Measurements from ENCODE around the gene ATP6V0C. TPM values are rescaled to one million over a fixed set of nuclear protein-coding genes. Genes with fewer than 3 reads are reported as not detected.
"Not testable (repeated sequence)": the region's sequence is repeated elsewhere in the genome, so short reads cannot be mapped to it uniquely, and the experiment has no call there.

The ATP6V0C gene
- total RNA-seq, 1 donor from 2014 or later, result 22.9 TPM

GRCh38 chr16:2474877-2475412 lies 38.8 kb upstream of the ATP6V0C start, which contains the start of gene TBC1D24:
Gene TBC1D24, plus strand, starts transcription at chr16:2475127. Its CDS starts 21,022 bp downstream, at chr16:2496149.
- peak; percentile 95 for DNase-seq

GRCh38 chr16:2475413-2476344 lies 38.1 kb upstream of the ATP6V0C start:
- DNase-seq, result no peak

- DNase-seq, result no peak
Measured at GRCh38 chr16:2476345-2476720, 37.4 kb upstream of the ATP6V0C start.

GRCh38 chr16:2476741-2477140 lies 37.0 kb upstream of the ATP6V0C start:
- no peak for DNase-seq

- DNase-seq, result no peak
Measured at GRCh38 chr16:2477327-2477726, 36.4 kb upstream of the ATP6V0C start.

- no peak for DNase-seq
Measured at GRCh38 chr16:2478279-2478678, 35.5 kb upstream of the ATP6V0C start.

GRCh38 chr16:2479996-2480395 lies 33.8 kb upstream of the ATP6V0C start:
- DNase-seq, result not testable (repeated sequence)

- DNase-seq, result no peak
Measured at GRCh38 chr16:2480948-2481347, 32.8 kb upstream of the ATP6V0C start.

GRCh38 chr16:2481676-2482075 lies 32.1 kb upstream of the ATP6V0C start:
- no peak for DNase-seq

GRCh38 chr16:2482249-2482648 lies 31.5 kb upstream of the ATP6V0C start:
- peak; percentile 71 for DNase-seq

GRCh38 chr16:2482708-2483534 lies 30.8 kb upstream of the ATP6V0C start:
- DNase-seq, result peak; percentile 90

GRCh38 chr16:2483939-2484897 lies 29.5 kb upstream of the ATP6V0C start:
- no peak for DNase-seq

GRCh38 chr16:2484898-2485508 lies 28.7 kb upstream of the ATP6V0C start:
- DNase-seq, result no peak

- no peak for DNase-seq
Measured at GRCh38 chr16:2485811-2486507, 27.8 kb upstream of the ATP6V0C start.

- peak; percentile 60 for DNase-seq
Measured at GRCh38 chr16:2486645-2487516, 26.9 kb upstream of the ATP6V0C start.

- DNase-seq, result no peak
Measured at GRCh38 chr16:2487517-2487842, 26.3 kb upstream of the ATP6V0C start.

GRCh38 chr16:2487903-2488531 lies 25.7 kb upstream of the ATP6V0C start:
- DNase-seq, result peak; percentile 79

- no peak for DNase-seq
Measured at GRCh38 chr16:2489581-2489980, 24.2 kb upstream of the ATP6V0C start.

Measured in tongue (tissue), 2 donors.